SK-N-MC (cell line): ENCODE results near the gene MMAB.

ENCODE experiments used
- EZH2 ChIP-seq: fragments of 200-600 bp; sonication (generic); IDR thresholded peaks from one replicate; pipeline ENCODE4 v1.6.1; 2017; ENCODE audit warnings: antibody characterized with exemption
- POLR2AphosphoS5 ChIP-seq: IDR thresholded peaks from 2 replicates; pipeline ENCODE4 v1.6.1; 2012; ENCODE audit warnings: mild to moderate bottlenecking, low read depth, low read length, borderline replicate concordance

DNA sequence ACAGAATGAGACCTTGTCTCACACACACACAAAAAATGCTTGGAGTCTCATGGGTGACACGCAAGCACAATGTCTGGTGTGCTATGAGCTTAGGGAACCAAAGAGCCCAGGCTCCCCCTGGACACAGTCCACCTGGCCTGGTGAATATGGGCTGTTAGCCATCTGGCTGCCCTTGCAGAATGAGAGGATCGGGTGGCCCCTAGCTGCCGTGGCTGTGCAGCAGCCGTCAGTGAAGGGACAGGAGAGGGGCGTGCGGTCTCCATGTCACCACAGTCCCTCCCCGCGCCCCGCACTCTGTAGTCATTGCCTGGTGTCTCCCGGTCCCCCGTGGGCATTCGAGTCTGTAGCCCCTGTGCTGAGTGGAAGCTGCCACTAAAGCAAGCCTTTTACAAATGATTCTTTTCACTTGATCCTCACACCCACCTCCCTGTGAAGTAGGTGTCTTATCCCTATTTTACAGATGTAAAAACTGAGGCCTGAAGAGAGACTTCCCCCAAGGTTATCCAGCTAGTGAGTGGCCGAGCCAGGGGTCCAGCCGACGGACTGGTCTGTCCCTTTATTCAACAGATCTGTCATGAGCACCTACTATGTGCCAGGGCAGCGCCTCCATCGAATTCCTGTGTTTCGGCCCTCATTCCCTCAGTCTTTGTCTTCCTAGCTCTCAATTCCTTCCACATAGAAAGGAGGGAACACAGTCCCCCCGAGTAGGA, 19.0 kb upstream of the MMAB start:
- no peak for TF ChIP-seq EZH2
- no peak for TF ChIP-seq POLR2AphosphoS5
